Fibroblast of lung (primary cell): ENCODE results near the gene P3R3URF. TPM values are rescaled to one million over a fixed set of nuclear protein-coding genes. Genes with fewer than 3 reads are reported as not detected.

Experiments
- DNase-seq, 2 donors: peaks; one replicate each; pipeline versions ENCODE4 v3.0.0 to v3.0.0-alpha.2; 2010; ENCODE audit warnings: low read depth in 2 of 2
- H2AFZ ChIP-seq: 2 replicates; pipeline ENCODE4 v1.5.1; 2012; ENCODE audit warnings: low read length, control low read depth, inconsistent platforms
- H3K27ac ChIP-seq: 2 replicates; pipeline ENCODE4 v1.5.1; 2011; ENCODE audit warnings: low read length, control low read depth; ENCODE audit not compliant: insufficient read depth
- H3K27me3 ChIP-seq: 2 replicates; pipeline ENCODE4 v1.5.1; 2011; ENCODE audit warnings: mild to moderate bottlenecking, low read length; ENCODE audit not compliant: control insufficient read depth, insufficient read depth
- H3K36me3 ChIP-seq: 2 replicates; pipeline ENCODE4 v1.5.1; 2011; ENCODE audit warnings: low read length; ENCODE audit not compliant: control insufficient read depth, insufficient read depth
- H3K4me1 ChIP-seq: 2 replicates; pipeline ENCODE4 v1.5.1; 2011; ENCODE audit warnings: low read length; ENCODE audit not compliant: control insufficient read depth, insufficient read depth; ENCODE audit errors: extremely low read depth
- H3K4me2 ChIP-seq: 2 replicates; pipeline ENCODE4 v1.5.1; 2011; ENCODE audit warnings: low read length, control low read depth; ENCODE audit not compliant: insufficient read depth; ENCODE audit errors: extremely low read depth
- H3K4me3 ChIP-seq, 4 experiments: fragments of 200-600 bp in 1 of 4; sonication (generic) in 1 of 4; replicated peaks in 1 of 4; 2 replicates each; pipeline ENCODE4 v1.5.1; 2011 to 2016; ENCODE audit warnings: low read length in 4 of 4, low read depth in 3 of 4, mild to moderate bottlenecking in 3 of 4, control low read depth in 2 of 4, inconsistent platforms in 1 of 4, mixed read lengths in 1 of 4; ENCODE audit not compliant: insufficient read depth in 1 of 4; ENCODE audit errors: control extremely low read depth in 1 of 4
- H3K79me2 ChIP-seq: 2 replicates; pipeline ENCODE4 v1.5.1; 2012; ENCODE audit warnings: mild to moderate bottlenecking, low read length, inconsistent platforms; ENCODE audit not compliant: control insufficient read depth, insufficient read depth
- H3K9ac ChIP-seq: 2 replicates; pipeline ENCODE4 v1.5.1; 2011; ENCODE audit warnings: mild to moderate bottlenecking, low read length, control low read depth; ENCODE audit not compliant: insufficient read depth
- H3K9me3 ChIP-seq: 2 replicates; pipeline ENCODE4 v1.5.1; 2012; ENCODE audit warnings: low read depth, low read length; ENCODE audit not compliant: control insufficient read depth, insufficient read depth
- H4K20me1 ChIP-seq: 2 replicates; pipeline ENCODE4 v1.5.1; 2011; ENCODE audit warnings: low read length; ENCODE audit not compliant: control insufficient read depth, insufficient read depth; ENCODE audit errors: extremely low read depth
- EZH2 ChIP-seq: IDR thresholded peaks from 2 replicates; pipeline ENCODE4 v1.5.1; 2012; ENCODE audit warnings: low read length, control low read depth, mild to moderate bottlenecking; ENCODE audit errors: missing control alignments
- polyA plus RNA-seq, 2 donors: library from polyadenylated mRNA; depleted of rRNA in 1 of 2; stranded (reverse) in 1 of 2; unstranded in 1 of 2; fragments of >200 nt; gene quantifications; 2 replicates each; pipeline ENCODE4 v1.2.1, GENCODE V29; 2011 to 2012; ENCODE audit warnings: missing spikeins in 1 of 2
- total RNA-seq: library from RNA; depleted of rRNA; stranded (reverse); fragments of >200 nt; gene quantifications from 2 replicates; pipeline ENCODE4 v1.2.1, GENCODE V29; 2014
- TF ChIP-seq, protein P1 (sequence below), 2 donors: IDR thresholded peaks in 1 of 2; conservative IDR thresholded peaks in 1 of 2; 1 replicate in 1 of 2; 2 replicates in 1 of 2; pipeline ENCODE4 v1.5.1; 2011 to 2012; ENCODE audit warnings: low read length in 2 of 2, control low read depth in 1 of 2, inconsistent platforms in 1 of 2, low read depth in 1 of 2, mild to moderate bottlenecking in 1 of 2

Gene P3R3URF
- total and polyA plus RNA-seq, 2 donors (not counting 1 experiment from before 2014, with no cell fraction given): not detected

- no peak overlapping the region for H3K9ac ChIP-seq
- H3K9me3 ChIP-seq: no peaks in the 10 kb centered on the region
- no peaks in the 10 kb centered on the region for H4K20me1 ChIP-seq
- no peak overlapping the region for H3K27ac ChIP-seq
- H3K4me2 ChIP-seq: no peak overlapping the region
- H2AFZ ChIP-seq: no peak overlapping the region
- H3K79me2 ChIP-seq: no peaks in the 10 kb centered on the region
- H3K36me3 ChIP-seq: no peaks in the 10 kb centered on the region
- DNase-seq: no peak
- no peak for TF ChIP-seq EZH2
- TF ChIP-seq, protein P1, sequence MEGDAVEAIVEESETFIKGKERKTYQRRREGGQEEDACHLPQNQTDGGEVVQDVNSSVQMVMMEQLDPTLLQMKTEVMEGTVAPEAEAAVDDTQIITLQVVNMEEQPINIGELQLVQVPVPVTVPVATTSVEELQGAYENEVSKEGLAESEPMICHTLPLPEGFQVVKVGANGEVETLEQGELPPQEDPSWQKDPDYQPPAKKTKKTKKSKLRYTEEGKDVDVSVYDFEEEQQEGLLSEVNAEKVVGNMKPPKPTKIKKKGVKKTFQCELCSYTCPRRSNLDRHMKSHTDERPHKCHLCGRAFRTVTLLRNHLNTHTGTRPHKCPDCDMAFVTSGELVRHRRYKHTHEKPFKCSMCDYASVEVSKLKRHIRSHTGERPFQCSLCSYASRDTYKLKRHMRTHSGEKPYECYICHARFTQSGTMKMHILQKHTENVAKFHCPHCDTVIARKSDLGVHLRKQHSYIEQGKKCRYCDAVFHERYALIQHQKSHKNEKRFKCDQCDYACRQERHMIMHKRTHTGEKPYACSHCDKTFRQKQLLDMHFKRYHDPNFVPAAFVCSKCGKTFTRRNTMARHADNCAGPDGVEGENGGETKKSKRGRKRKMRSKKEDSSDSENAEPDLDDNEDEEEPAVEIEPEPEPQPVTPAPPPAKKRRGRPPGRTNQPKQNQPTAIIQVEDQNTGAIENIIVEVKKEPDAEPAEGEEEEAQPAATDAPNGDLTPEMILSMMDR (conservative IDR thresholded peaks at IDR 0.05 in 1 of 2, IDR thresholded peaks at IDR 0.05 in 1 of 2; ENCODE audit: low read depth in 1 of 2, low read length in 2 of 2): no peak
- H3K4me1 ChIP-seq: no peaks in the 10 kb centered on the region
- H3K27me3 ChIP-seq: peaks cover 5% of the 10 kb centered on the region
- no peak overlapping the region for H3K4me3 ChIP-seq
These were observed 17.7 kb downstream of the P3R3URF start for GRCh38 chr1:46158312-46159281.

DNA sequence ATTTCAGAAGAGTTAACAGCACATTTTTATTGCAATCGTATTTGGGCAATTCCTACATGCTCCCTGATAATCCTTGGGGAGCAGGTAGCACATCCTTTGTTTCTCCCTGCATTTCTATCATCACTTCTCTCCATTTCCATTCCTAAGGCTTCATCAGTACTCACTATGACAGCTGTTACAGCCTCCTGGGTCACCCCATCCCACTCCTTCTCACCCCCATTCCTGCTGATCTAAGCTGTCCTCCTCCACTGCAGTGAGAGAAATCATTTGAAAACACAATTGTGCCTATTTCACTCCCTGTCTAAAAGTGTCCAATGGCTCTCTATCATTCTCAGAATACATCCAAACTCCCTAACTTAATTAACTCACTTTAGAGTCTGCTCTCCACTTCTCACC is 18.4 kb downstream of the P3R3URF start:
- no peak for TF ChIP-seq EZH2
- TF ChIP-seq, protein P1 (conservative IDR thresholded peaks at IDR 0.05 in 1 of 2, IDR thresholded peaks at IDR 0.05 in 1 of 2; ENCODE audit: low read depth in 1 of 2, low read length in 2 of 2): no peak
- Histone ChIP-seq H3K27me3 (peaks cover 5% of the 10 kb centered on the region), H3K4me1 (no peaks in the 10 kb centered on the region), H2AFZ (no peak overlapping the region), H3K4me3 (no peak overlapping the region), H3K27ac (no peak overlapping the region), H3K79me2 (no peaks in the 10 kb centered on the region), H3K36me3 (no peaks in the 10 kb centered on the region), H4K20me1 (no peaks in the 10 kb centered on the region), H3K9me3 (no peaks in the 10 kb centered on the region), H3K4me2 (no peak overlapping the region), H3K9ac (no peak overlapping the region)
- no peak for DNase-seq

GRCh38 chr1:46153732-46154131 is 22.6 kb downstream of the P3R3URF start:
- no peak overlapping the region for H2AFZ ChIP-seq
- H3K4me1 ChIP-seq: no peaks in the 10 kb centered on the region
- H3K9me3 ChIP-seq: no peaks in the 10 kb centered on the region
- DNase-seq: peak in 1 of 2 donors; percentile 39
- no peaks in the 10 kb centered on the region for H4K20me1 ChIP-seq
- no peak overlapping the region for H3K4me2 ChIP-seq
- no peaks in the 10 kb centered on the region for H3K79me2 ChIP-seq
- peaks cover 5% of the 10 kb centered on the region for H3K27me3 ChIP-seq
- H3K4me3 ChIP-seq: no peak overlapping the region
- H3K9ac ChIP-seq: no peak overlapping the region
- no peak overlapping the region for H3K27ac ChIP-seq
- TF ChIP-seq, protein P1 (conservative IDR thresholded peaks at IDR 0.05 in 1 of 2, IDR thresholded peaks at IDR 0.05 in 1 of 2; ENCODE audit: low read depth in 1 of 2, low read length in 2 of 2): no peak
- TF ChIP-seq EZH2: no peak
- H3K36me3 ChIP-seq: no peaks in the 10 kb centered on the region
